NCI-H1105 (cell line): ENCODE data around the gene ROCK2.

Experiments used
- DNase-seq: peaks from one replicate; lab custom pipeline; 2025; lab: John Stamatoyannopoulos, UW

Gene ROCK2

DNA sequence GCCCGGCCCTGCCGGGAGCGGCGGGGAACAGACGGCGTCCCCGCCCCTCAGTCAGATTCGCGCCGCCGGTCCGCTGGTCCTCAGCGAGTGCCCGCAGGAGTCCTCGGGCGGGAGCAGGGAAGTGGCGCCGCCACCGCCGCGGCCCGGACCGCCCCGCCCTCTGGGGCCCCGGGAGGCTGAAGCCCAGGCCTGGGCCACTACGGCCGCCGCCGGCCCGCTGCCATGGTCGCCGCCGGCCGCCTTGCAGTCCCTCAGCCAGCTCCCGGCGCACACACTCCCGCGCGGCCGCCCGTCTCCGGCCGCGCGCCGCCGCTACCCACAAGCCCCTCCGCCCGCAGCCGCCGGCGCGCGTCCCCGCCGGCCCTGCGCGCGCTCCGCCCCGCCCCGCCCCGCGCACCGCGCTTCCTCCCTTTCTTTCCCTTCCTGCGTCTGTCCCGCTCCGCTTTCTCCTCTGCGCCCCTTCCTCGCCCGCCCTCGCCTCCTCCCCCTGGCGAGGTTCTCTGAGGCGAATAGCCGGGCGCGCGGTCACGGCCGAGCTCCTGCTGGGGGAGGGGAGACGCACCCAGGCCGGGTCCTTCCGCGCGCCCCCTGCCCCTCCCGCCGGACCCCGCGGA lies at the start of gene ROCK2:
Gene ROCK2 (minus strand): TSS at position 295 of the 614 bp plus-strand sequence. CDS start 500 bp downstream, outside the sequence.
- DNase-seq: peak; percentile 64

DNA sequence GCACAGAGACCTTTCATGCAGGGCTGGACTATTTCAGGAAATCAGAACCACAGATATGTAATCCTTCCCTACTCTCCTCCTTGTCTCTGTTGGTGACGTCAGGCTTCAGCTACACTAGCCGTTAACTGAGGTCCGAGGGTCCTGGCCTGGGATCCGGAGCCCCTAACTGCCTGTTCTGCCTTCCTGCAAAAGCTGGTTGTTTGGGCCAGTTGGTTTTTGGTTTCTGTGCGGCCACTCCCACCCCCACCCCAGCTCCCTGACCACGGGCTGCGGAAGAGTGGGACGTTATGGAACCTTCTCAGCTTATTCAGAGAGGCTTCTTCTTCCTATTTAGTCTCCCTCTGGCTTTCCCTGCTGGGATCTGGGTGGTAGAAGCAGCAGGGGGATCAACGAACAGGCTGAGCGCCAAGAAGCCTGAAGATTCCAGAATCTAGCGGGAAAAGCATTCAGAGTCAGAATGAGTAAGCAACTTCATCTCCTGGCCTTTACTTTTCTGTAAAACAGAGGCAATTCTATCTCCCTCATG lies 49.3 kb upstream of the ROCK2 start:
- no peak for DNase-seq

DNA sequence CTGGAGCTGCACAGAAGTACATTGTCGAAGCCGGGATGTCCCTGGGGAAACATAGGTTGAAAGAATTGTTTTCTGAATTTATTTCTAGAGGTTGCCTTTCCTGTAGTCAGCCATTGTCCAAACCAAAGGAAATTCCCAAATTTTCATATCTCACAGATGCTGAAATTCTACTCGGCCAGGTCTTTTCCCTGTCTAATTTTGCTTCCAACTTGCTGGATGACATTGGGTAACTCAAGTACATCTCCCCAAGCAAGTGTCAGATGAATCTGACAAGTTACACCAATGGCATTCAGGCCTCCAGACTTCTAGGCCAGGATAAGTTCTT lies 47.5 kb upstream of the ROCK2 start:
- no peak for DNase-seq

DNA sequence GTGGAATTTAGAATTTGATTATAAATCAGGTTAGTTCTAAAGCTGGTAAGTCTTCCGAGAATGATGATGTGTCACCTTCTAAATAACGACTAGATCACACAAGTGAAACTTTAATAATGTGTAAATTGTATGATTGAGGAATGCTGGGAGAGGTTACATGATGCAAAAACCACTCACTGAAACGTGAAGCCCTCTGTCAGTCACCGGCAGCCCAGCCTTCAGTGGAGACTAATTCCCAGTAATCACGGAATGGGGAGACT lies 45.9 kb upstream of the ROCK2 start:
- no peak for DNase-seq

DNA sequence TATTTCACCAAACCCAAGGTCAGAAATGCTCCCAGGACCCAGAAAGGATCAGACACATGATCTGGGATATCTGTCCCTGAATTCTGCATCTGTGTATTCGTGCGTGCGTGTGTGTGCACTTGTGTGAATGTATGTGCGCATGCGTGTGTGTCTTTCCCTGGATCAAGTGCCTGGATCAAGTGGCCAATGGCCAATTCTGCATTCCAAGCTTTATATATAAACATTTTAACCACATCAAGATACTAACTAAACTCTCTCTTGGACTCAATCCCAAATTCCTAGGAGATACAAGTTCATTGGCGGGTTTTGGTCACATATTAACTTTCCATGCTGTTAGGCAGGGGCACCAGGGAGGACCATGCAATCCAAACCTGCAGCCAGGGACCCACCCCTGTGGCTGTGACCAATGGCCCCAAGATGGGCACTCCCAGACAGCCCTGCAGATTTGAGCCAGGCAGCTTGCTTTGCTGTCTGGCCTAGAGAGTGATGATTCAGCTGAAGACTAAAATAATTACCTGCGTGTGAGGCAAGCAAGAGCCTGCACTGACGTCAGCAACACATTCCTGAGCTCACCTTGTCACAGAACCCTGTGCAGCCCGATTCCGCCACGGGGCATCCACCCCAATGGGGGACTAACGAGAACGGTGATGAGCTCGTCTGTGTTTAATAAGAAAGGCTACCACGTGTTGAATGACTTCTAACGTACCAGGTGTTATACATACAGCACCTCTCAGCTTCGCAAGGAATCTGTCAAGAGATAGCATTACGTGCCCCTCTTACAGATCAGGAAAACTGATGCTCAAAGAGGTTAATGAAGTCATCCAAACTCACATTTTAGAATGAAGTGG lies 45.3 kb upstream of the ROCK2 start:
- DNase-seq: no peak

DNA sequence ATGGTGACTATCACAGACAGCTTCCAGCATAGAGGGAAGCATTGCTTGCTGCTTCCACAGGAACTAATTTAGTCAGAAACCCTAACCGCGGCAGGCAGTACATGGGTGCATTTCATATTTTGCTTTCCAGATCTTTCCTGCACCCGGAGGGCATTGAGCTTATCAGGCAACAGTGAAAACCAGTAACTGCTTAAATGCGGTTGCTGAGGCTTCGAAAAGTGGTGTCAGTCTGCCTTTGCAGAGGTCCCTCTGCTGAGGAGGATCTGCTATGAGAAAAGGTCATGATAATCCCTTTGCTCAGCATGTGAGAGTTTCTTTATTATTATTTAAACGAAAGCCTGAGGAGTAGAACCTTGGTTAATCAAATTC lies 44.6 kb upstream of the ROCK2 start:
- no peak for DNase-seq

DNA sequence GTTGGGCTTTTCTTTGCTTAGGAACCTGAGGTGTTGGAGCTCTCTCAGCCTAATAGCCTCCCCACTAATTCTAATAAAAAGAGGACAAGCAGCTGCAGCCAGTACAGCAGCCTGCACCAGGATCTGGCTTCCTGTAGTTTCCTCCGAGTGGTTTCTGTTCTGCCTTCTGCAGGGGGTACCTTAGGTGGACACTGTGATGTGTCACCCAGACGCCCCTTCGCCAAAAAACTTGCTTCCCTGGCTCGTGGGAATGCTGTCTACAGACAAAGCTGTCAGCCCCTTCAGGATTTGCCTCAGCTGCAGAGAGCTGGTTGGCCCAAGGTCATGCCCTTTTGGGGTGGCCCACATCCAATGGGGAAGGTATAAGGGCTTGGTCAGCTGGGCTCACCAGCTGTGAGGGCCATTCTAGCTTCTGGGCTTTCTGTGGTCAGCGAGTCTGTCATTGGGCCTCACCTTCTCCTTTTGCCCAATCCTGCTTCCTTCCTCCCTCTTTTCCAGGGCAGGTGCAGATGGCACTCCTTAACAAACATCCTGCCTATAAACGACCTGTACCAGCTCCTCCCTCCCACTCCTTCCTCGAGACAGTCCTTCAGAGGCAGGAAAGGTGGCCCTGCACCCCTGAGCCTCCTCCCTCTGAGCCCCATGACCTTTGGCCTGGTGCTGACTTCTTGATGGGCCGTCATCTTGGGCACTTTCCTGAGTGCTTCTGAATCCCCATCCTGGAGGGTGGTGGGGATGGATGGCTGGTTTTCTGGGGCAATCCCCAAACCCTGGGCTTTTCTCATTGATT lies 44.0 kb upstream of the ROCK2 start:
- DNase-seq: no peak

DNA sequence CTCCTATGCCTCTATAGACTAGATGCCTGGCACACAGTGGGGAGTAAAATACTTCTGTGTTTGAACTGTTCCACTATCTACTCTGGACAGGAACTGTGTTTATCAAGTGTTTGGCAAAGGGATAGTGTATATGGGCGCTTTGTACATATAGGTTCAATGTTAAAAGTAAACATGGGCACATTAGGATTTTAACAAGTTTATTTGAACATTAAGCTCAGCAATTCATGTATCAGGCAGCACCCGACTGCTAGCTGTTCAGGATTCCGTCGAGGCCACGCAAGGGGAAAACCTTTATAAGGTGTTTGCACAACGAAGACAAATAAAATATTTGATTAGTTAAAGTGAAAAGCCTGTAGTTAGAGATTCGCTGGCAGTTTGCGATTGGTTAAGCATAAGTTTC lies 43.4 kb upstream of the ROCK2 start:
- no peak for DNase-seq

DNA sequence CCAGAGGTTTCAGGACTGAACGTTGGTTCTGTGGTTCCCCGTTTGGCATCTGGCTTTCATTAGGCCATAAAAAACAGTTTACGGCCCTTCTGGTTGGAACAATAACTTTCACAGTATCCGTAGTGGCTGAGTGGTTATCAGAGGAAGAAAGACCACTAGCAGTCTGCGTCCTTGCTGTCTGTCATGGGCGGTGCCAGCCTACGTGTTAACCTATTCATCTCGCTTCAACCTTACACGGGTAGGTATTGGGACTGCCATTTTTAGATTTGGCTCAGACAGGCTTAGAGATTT lies 42.6 kb upstream of the ROCK2 start:
- DNase-seq: no peak

DNA sequence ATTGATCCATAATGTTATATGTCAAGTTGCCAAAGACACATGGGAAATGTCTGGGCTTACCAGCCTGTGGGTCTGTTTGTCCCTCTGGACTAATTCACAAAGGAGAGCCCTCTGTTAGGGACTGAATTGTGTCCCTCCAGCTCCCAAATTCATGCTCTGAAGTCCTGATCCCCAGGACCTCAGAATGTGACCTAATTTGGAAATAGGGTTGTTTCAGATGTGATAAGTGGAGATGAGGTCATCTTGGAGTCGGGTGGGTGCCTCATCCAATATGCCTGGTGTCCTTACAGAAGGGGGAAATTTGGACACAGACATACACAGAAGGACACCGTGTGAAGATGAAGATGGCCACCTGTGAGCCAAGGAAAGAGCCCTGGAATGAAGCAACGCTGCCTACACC lies 41.4 kb upstream of the ROCK2 start:
- no peak for DNase-seq

DNA sequence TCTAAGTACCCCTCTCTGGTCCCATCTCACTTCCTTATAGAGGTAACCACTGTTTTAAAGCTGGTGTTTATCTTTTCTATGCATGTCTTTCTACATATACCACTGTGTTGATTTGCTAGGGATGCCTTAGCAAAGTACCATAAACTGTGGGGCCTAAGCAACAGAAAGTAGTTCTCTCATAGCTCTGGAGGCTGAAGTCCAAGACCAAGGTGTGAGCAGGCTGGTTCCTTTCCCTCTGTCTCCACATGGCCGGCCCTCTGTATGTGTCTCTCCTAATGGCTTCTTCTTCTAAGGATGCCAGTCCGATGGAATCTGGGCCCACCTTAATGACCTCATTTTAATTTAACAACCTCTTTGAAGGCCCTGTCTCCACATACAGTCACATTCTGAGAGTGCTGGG lies 40.8 kb upstream of the ROCK2 start:
- DNase-seq: no peak

DNA sequence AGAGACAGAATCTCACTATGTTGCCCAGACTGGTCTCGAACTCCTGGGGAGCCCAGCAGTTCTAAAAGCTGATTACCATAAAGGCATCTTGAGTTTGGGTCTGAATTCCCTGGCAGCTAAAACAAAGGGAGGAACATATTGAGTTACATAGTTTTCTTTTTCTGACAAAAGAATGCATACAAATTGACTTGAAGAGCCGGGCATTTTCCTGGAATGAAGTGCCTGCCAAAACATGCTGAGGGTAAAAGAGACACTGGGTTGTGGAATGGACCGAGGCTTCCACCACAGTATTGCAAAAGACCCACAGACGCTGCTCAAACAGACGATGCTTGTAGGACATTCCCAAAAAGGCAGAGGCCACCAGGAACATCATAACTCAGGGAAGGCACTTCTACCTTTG lies 35.1 kb upstream of the ROCK2 start:
- no peak for DNase-seq

DNA sequence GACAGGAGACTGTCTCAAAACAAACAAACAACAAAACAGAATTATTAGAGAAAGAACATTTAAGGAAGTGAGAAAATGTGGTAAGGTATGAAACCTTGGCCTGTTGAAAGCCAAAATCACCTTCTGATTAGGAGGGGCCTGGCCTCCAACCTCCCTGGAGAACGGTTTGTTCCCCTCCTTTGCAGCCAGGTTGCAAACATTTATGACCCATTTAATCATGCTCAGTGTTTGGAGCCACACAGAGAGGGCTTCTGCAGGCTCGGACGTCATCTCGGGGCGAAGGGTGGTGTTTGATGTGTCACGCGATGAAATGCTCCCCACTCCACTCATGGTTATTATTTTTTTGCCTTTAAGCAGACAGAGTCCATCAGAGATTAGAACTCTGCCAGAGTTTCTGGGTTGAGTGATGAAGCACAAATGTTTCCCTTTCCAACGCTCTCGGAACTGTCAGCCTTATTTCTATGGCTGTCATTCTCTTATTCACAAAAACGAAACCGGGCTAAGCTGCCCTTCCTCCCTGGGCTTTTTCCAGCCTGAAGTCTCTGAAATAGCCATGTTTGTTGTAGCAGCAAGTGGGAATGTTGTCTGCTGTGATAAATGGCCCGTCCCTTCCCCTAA lies 33.6 kb upstream of the ROCK2 start:
- DNase-seq: no peak

DNA sequence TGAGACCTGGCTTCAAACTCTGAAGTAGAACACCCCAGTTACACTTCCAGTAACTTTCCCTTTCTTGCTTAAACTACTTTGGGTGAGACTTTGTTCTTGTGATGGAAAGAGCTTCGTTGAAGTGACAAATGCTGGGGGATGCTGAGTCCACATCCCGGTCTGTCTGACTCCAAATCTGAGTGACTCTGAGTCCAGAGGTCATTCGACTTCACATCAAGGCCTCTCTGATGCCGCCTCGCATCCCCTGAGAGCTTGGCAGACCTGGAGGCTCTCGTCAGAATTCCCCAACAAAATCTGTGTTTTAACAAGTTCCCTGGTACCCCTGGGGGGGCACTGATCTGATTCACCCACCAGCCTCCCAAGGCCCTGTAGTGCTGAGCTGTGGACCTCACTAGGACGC lies 31.6 kb upstream of the ROCK2 start:
- DNase-seq: no peak

DNA sequence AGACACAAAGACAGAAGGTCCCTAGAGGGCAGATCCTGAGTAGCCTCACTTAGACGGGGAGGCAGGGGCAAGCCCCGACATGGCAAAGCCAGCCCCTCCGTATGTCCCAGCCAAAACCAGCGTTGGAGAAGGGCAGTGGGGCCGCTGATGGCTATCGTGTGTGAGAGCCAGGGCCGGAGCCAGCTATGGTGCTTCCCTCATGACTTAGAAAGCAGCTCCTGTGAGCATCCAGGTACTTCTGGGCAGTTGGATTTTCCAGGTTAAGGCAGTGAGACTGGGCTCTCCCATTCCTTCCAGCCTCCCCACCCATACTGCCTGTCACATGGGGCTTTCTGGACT lies 31.2 kb upstream of the ROCK2 start:
- DNase-seq: no peak

DNA sequence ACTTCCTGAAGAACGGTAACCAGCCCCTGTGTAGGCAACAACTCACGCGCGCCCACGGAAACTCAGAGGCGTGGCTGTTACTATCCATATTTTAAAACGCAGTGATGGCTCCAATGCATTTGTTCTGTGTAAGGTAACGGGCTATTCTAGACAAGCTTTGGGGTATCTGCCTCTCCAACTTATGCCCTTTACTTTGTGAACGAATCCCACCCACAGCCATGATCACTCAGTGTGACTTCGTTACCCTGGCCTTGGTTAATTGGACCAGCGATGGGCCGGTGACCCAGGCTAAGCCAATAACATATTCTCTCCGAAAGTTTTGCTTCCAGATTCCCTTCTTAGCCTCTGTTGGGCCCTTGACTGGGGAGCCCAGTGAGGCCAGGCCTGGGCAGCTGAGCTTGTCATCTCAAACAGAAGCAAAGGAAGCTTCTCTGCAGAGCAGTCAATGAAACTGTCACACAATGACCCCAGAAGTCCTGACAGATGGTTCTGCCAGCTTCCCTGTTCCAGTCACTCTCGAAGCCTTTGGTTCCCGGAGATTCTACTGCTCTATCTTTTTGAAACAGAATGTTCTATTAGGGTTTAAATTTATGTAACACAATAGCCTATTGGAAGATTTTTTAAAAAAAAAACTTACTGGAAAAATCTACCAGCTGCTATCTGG lies 30.7 kb upstream of the ROCK2 start:
- DNase-seq: no peak

DNA sequence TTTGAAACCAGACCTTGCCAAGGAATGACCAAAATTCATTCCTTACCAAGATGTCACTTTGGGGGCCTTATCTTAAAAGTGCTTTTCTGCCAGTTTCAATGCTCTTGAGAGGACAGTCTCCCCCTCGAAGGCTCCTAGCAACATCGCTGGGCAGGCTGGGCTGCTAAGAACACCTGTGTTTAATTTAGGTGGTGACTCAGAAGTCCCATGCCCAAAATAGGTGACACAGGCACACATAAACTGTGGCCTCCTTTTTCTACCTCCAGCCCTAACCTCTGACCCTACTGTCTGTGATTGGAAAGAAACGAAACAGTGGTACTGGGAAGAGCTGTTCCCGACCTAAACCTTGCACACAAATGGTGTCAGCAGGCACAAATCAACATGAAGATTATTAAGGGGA lies 28.7 kb upstream of the ROCK2 start:
- no peak for DNase-seq

DNA sequence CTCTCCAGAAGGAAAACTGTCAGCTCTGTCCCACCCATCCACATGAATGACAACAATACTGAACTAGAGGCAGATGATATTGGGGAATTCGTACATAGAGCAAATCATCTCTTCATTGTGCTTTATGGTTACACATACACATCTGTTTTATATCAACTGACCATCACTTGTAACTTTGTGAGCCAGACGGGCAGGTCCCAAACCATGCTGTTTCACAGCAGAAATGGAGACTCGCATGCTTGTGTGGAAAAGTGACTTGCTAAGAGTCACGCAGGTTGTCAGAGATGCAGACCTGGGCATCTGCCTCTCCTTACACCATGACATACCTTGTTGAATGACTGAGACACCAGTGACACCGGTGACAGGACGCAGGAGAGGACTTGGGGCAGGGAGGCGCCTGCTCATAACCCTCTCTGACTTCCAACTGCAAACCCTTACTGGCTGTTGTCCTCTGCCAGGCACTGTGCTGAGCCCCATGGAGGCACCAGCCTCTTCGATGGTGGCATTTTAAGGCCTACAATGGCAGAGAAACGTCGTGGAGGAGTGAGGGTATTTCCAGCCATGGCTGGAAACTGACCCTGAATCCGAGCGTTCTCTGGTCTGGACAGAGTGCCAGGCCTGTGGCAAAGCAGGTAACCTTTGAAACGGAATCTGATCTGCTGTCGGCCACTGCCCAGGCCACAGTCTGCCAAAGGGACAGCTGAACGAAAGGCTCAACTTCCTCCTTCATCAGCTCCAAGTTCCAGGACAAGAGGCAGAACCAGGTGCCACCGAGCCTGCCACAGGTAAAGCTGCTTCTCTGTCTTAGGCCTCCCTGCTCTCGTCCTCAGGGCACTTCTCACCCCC lies 26.9 kb upstream of the ROCK2 start:
- no peak for DNase-seq

DNA sequence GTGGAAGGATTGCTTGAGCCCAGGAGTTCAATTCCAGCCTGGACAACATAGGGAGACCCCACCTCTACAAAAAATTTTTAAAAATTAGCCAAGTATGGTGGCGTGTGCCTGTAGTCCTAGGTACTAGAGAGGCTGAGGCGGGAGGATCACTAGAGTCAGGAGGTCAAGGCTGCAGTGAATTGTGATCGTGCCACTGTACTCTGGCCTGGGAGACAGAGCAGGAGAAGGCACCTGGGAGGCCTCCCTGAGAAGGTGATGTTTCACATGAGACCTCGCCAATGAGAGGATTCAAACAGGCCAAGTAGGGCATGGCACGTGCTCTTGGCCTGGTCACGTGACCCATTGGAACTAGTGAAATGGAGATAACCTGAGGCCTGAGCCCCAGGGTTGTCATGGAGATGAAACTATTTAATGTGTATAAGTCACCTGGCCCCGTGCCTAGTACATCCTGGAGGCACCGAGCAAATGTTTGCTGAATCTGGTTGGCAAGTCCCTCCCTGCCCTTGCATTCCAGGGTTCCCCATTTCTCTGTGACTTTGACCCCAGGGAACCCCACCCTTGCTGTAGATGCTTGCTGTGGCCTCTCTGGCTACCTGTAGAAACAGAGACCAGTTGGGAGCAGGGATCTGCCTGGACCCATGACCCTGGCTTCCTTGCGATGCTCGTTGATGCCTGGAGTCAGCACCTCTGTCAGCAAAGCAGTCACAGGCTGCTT lies 26.1 kb upstream of the ROCK2 start:
- DNase-seq: no peak

DNA sequence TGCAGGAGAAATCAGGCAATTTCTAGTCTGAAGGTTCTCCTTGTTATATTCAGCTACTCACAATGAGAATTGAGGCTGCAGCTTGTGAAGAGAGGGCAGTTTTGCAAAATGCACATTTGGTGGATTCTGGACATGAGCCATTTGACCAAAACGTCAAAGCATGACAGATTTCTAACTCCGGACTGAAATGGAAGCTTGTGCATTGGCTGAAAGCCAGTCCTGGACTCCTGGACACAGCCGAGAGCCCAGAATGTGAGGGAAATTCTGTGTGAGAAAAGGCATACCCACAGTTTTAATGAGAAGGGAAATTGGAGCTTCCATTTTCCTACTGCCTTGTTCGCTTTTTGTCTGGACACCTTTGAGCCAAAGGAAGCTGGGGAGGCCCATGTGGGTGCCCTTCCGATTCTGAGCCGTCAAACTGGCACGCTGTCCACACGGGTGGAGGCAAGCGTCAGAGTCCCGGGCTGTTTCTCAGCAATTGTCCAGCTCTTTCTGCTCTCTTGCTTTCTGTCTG lies 23.7 kb upstream of the ROCK2 start:
- DNase-seq: no peak
